ENCODE results near the gene BBLN. TPM values are rescaled to one million over a fixed set of nuclear protein-coding genes. Genes with fewer than 3 reads are reported as not detected.

BBLN gene
- total RNA-seq, 1 experiment from 2014 or later = 154 TPM

DNA sequence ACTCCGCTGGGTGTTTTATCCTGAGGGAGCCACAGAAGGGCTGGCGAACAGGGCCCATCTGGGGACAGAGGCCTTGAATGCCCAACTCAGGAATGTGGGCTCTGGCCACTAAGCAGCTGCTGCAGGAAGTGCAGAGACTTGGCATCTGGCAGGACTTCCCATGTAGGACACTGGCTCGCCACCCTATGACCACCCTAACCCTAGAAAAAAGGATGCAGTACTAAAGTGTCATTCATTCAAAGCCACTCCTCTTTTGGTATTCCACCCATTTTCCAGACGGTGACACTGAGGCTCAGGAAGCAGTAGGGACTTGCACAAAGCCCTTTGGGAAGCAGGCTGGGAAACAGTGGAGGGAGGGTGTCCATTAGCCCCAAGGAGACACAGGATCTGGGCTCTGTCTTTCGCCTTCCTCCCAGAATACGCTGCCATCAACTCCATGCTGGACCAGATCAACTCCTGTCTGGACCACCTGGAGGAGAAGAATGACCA is 3.0 kb downstream of the BBLN start:
- Histone ChIP-seq H2AFZ (ENCODE audit: low read length) (no peak overlapping the region), H3K9ac (ENCODE audit: low read length) (no peak overlapping the region), H3K4me3 (ENCODE audit: low read length) (no peak overlapping the region), H3K36me3 (ENCODE audit: insufficient read depth, low read length) (0 out of 2 replicates have a peak, but pooled peaks cover 5% of the 10 kb centered on the region), H3K27me3 (ENCODE audit: low read length) (no peaks in the 10 kb centered on the region), H3K4me2 (ENCODE audit: low read depth, low read length, poor library complexity, severe bottlenecking) (no peak overlapping the region), H3K27ac (ENCODE audit: low read length) (no peak overlapping the region), H4K20me1 (ENCODE audit: insufficient read depth, low read depth, low read length) (no peaks in the 10 kb centered on the region), H3K79me2 (ENCODE audit: low read length) (peaks cover 14% of the 10 kb centered on the region), H3K4me1 (ENCODE audit: low read length) (peaks cover 13% of the 10 kb centered on the region), H3K9me2 (replicated peaks; ENCODE audit: insufficient read depth, low read length) (no peaks in the 10 kb centered on the region), H3K9me3 (ENCODE audit: low read length) (no peaks in the 10 kb centered on the region)
- no peak for DNase-seq

DNA sequence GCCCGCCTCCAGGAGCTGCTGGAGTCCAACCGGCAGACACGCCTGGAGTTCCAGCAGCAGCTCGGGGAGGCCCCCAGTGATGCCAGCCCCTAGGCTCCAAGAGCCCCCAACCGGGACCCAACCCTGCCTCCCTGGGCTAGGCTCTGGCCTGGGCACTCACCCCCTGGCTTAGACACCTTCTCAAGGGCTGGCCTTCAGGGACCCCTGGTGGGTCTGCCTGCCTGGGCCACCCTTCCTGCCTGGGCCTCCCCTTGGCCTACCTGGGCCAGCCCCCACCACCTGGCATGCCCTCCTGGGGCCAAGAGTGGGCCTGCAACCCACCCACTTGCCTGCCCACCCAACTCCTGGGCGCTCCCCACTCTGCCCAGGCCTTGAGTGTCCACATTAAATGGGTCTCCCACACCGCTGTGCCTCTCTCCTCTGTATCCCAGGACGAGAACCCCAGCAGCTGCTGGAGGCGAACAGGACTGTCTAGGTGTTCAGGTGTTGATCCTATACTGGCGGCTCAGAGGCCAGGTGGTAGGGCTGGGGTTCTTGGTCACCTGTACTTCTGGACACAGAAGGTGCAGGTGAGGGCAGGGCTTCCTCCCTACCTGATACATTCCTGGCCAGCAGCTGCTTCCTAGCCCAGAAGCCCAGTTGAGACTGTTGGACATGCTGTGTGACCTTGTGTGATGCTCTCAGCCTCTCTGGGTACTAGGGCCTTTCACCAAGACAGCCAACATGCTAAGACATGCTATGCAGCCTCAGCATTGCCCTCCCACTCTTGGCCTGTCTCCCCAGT is 3.6 kb downstream of the BBLN start:
- Histone ChIP-seq H3K9me3 (ENCODE audit: low read length) (no peaks in the 10 kb centered on the region), H3K9me2 (replicated peaks; ENCODE audit: insufficient read depth, low read length) (no peaks in the 10 kb centered on the region), H3K9ac (ENCODE audit: low read length) (no peak overlapping the region), H3K4me1 (ENCODE audit: low read length) (peaks cover 16% of the 10 kb centered on the region), H3K36me3 (ENCODE audit: insufficient read depth, low read length) (peaks cover 8% of the 10 kb centered on the region; the same call in 1 of the 2 replicates), H4K20me1 (ENCODE audit: insufficient read depth, low read depth, low read length) (no peaks in the 10 kb centered on the region), H3K4me3 (ENCODE audit: low read length) (no peak overlapping the region), H2AFZ (ENCODE audit: low read length) (no peak overlapping the region), H3K27me3 (ENCODE audit: low read length) (no peaks in the 10 kb centered on the region), H3K79me2 (ENCODE audit: low read length) (peaks cover 14% of the 10 kb centered on the region), H3K4me2 (ENCODE audit: low read depth, low read length, poor library complexity, severe bottlenecking) (no peak overlapping the region), H3K27ac (ENCODE audit: low read length) (no peak overlapping the region)
- DNase-seq = no peak

DNA sequence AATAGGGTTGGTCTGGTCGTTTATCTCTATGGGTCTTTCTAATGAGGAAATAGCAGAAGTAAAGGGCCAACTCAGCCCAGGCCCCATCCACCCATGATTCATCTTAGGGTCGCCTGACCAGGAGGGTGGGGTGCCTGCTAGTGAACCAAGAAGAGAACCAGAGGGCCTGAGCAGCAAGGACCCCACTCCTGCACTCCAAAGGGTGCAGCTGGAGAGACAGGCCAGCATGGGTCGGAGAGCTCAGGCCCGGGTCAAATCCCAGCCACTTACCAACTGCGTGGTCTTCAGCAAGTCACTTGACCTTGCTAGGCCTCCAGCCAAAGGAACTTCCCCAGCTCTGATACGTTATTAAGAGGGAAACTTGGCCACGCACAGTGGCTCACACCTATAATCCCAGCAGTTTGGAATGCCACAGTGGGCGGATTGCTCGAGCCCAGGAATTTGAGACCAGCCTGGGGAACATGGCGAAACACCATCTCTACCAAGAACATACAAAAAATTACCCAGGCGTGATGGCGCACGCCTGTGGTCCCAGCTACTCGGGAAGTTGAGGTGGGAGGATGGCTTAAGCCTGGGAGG is 4.3 kb downstream of the BBLN start:
- peaks cover 21% of the 10 kb centered on the region for H3K4me1 ChIP-seq (ENCODE audit: low read length)
- H2AFZ ChIP-seq (ENCODE audit: low read length) = no peak overlapping the region
- peaks cover 10% of the 10 kb centered on the region; the same call in 1 of the 2 replicates for H3K36me3 ChIP-seq (ENCODE audit: insufficient read depth, low read length)
- H3K4me2 ChIP-seq (ENCODE audit: low read depth, low read length, poor library complexity, severe bottlenecking) = no peak overlapping the region
- no peak overlapping the region for H3K4me3 ChIP-seq (ENCODE audit: low read length)
- H3K9me3 ChIP-seq (ENCODE audit: low read length) = no peaks in the 10 kb centered on the region
- H4K20me1 ChIP-seq (ENCODE audit: insufficient read depth, low read depth, low read length) = no peaks in the 10 kb centered on the region
- peaks cover 14% of the 10 kb centered on the region for H3K79me2 ChIP-seq (ENCODE audit: low read length)
- DNase-seq = no peak
- H3K9ac ChIP-seq (ENCODE audit: low read length) = no peak overlapping the region
- no peaks in the 10 kb centered on the region for H3K9me2 ChIP-seq (replicated peaks; ENCODE audit: insufficient read depth, low read length)
- no peak overlapping the region for H3K27ac ChIP-seq (ENCODE audit: low read length)
- no peaks in the 10 kb centered on the region for H3K27me3 ChIP-seq (ENCODE audit: low read length)

DNA sequence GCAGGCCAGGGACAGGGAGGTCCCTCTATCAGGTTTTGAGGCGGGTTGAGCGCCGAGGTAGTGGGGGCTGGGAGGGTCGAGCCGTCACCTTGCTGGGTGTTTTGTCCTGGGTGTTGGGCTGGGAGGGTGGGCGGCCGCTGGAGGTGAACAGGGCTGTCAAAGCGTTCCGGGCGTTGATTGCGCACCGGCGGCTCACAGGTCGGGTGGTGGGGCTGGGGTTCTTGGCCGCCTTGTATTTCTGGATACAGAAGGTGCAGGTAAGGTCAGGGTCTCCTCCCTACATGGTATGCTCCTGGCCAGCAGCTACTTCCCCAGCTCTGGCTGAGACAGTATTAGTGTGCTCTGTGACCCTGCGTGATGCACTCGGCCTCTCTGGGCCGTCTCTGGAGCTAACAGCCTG is 6.1 kb downstream of the BBLN start:
- H3K27me3 ChIP-seq (ENCODE audit: low read length) = no peaks in the 10 kb centered on the region
- H3K9me3 ChIP-seq (ENCODE audit: low read length) = no peaks in the 10 kb centered on the region
- H3K4me3 ChIP-seq (ENCODE audit: low read length) = no peak overlapping the region
- no peak overlapping the region for H3K27ac ChIP-seq (ENCODE audit: low read length)
- no peaks in the 10 kb centered on the region for H4K20me1 ChIP-seq (ENCODE audit: insufficient read depth, low read depth, low read length)
- no peaks in the 10 kb centered on the region for H3K9me2 ChIP-seq (replicated peaks; ENCODE audit: insufficient read depth, low read length)
- H3K36me3 ChIP-seq (ENCODE audit: insufficient read depth, low read length) = peaks cover 10% of the 10 kb centered on the region; the same call in 1 of the 2 replicates
- no peak overlapping the region for H3K9ac ChIP-seq (ENCODE audit: low read length)
- peaks cover 12% of the 10 kb centered on the region for H3K4me1 ChIP-seq (ENCODE audit: low read length)
- H3K4me2 ChIP-seq (ENCODE audit: low read depth, low read length, poor library complexity, severe bottlenecking) = no peak overlapping the region
- peaks cover 9% of the 10 kb centered on the region for H3K79me2 ChIP-seq (ENCODE audit: low read length)
- no peak overlapping the region for H2AFZ ChIP-seq (ENCODE audit: low read length)
- DNase-seq = no peak

DNA sequence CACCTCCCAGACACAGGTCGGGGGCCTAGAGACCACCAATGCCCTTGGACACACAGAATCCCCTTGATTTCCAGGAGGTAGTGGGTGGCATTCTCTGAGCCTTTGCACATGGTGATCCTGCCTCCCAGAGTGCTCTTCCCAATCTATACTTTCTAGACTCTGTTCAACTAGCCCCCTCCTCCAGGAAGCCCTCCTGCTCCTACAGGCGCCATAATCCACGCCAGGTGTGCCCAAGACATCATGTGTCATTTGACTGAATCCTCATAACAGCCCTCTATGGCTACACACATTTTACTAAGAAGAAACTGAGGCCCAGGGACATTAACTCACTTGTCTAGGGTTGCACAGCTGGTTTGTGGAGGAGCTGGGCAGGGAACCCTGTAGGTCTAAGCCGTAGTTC is 7.1 kb downstream of the BBLN start:
- H4K20me1 ChIP-seq (ENCODE audit: insufficient read depth, low read depth, low read length) = no peaks in the 10 kb centered on the region
- no peak overlapping the region for H2AFZ ChIP-seq (ENCODE audit: low read length)
- H3K4me2 ChIP-seq (ENCODE audit: low read depth, low read length, poor library complexity, severe bottlenecking) = no peak overlapping the region
- no peak overlapping the region for H3K4me3 ChIP-seq (ENCODE audit: low read length)
- H3K27ac ChIP-seq (ENCODE audit: low read length) = no peak overlapping the region
- H3K4me1 ChIP-seq (ENCODE audit: low read length) = peaks cover 9% of the 10 kb centered on the region
- no peaks in the 10 kb centered on the region for H3K27me3 ChIP-seq (ENCODE audit: low read length)
- DNase-seq = no peak
- no peaks in the 10 kb centered on the region for H3K9me3 ChIP-seq (ENCODE audit: low read length)
- peaks cover 10% of the 10 kb centered on the region; the same call in 1 of the 2 replicates for H3K36me3 ChIP-seq (ENCODE audit: insufficient read depth, low read length)
- no peak overlapping the region for H3K9ac ChIP-seq (ENCODE audit: low read length)
- no peaks in the 10 kb centered on the region for H3K9me2 ChIP-seq (replicated peaks; ENCODE audit: insufficient read depth, low read length)
- H3K79me2 ChIP-seq (ENCODE audit: low read length) = peaks cover 2% of the 10 kb centered on the region; the same call in 1 of the 2 replicates

DNA sequence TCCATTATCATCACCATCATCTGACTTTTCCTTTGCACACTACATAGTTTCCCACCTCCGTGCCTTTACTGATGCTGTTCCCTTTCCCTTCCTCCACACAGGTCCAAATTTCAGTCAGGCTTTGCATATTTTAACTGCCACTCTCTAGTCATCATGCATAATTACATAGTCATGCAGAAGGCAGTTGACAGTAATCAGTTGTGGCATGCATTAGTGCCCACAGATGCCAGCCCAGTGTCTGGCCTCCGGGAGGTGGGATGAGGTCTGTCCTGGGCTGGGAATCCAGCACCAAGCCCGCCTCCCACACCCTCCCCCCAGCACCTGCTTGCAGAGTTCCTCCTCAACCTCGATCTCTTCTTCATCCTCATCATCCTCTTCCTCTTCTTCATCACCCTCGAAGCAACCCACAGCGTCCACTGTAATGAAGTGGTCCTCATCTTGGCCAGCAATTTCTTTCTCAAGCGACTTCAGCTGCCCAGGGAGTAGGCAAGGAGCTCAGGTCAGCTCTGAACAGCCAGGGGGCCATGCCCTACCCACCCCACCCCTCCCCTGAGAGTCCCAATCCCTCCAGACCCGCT is 8.8 kb downstream of the BBLN start:
- H3K36me3 ChIP-seq (ENCODE audit: insufficient read depth, low read length) = peaks cover 10% of the 10 kb centered on the region; the same call in 1 of the 2 replicates
- H3K9me3 ChIP-seq (ENCODE audit: low read length) = no peaks in the 10 kb centered on the region
- no peak overlapping the region for H2AFZ ChIP-seq (ENCODE audit: low read length)
- no peaks in the 10 kb centered on the region for H3K9me2 ChIP-seq (replicated peaks; ENCODE audit: insufficient read depth, low read length)
- no peak overlapping the region for H3K9ac ChIP-seq (ENCODE audit: low read length)
- no peak overlapping the region for H3K4me3 ChIP-seq (ENCODE audit: low read length)
- H4K20me1 ChIP-seq (ENCODE audit: insufficient read depth, low read depth, low read length) = no peaks in the 10 kb centered on the region
- H3K79me2 ChIP-seq (ENCODE audit: low read length) = no peaks in the 10 kb centered on the region
- no peak for DNase-seq
- H3K27me3 ChIP-seq (ENCODE audit: low read length) = no peaks in the 10 kb centered on the region
- peaks cover 9% of the 10 kb centered on the region for H3K4me1 ChIP-seq (ENCODE audit: low read length)
- H3K27ac ChIP-seq (ENCODE audit: low read length) = no peak overlapping the region; the same call in 1 of the 2 replicates
- H3K4me2 ChIP-seq (ENCODE audit: low read depth, low read length, poor library complexity, severe bottlenecking) = no peak overlapping the region

DNA sequence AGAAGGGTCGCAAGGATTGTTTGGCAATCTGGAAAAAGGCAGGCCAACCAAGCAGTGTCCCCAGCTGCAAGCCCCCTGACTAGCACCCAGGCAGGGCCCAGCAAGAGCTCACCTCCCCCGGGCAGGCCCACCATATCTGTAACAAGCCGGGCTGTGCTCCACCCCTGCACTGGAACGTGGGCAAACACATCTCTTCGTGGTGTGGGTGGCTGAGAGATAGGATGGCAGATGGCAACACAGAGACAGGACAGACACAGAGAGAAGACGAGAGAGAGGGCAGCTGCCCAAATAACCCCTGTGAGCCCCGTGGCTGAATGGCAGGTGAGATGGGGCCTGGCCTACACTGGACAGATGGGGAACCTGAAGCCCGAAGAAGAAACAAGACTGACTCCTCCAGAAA is 9.4 kb downstream of the BBLN start:
- Histone ChIP-seq H3K4me1 (ENCODE audit: low read length) (peaks cover 9% of the 10 kb centered on the region), H3K27me3 (ENCODE audit: low read length) (no peaks in the 10 kb centered on the region), H2AFZ (ENCODE audit: low read length) (no peak overlapping the region), H3K9me3 (ENCODE audit: low read length) (no peaks in the 10 kb centered on the region), H3K9ac (ENCODE audit: low read length) (no peak overlapping the region), H3K4me2 (ENCODE audit: low read depth, low read length, poor library complexity, severe bottlenecking) (no peak overlapping the region), H3K9me2 (replicated peaks; ENCODE audit: insufficient read depth, low read length) (no peaks in the 10 kb centered on the region), H3K4me3 (ENCODE audit: low read length) (no peak overlapping the region), H3K36me3 (ENCODE audit: insufficient read depth, low read length) (peaks cover 10% of the 10 kb centered on the region; the same call in 1 of the 2 replicates), H3K79me2 (ENCODE audit: low read length) (no peaks in the 10 kb centered on the region), H4K20me1 (ENCODE audit: insufficient read depth, low read depth, low read length) (no peaks in the 10 kb centered on the region), H3K27ac (ENCODE audit: low read length) (no peak overlapping the region)
- no peak for DNase-seq

DNA sequence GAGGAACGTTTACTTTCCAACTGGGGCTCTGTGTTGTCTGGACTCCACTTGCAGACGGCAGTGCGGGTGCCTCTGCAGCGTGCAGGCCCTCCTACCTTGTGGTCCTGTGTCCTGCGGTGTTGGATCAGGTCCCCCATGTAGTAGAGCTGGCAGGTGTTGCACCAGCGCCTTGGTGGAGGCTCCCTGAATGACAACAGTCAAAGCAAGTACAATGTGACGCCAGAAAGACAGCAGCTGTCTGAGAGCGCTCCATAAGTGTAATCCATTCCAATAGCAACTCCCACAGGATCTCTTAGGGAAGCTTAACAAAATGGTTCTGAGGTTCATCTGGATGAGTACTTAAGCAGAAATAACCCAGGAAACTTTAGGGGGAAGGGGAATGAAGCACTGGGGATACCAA is 9.9 kb downstream of the BBLN start:
- Histone ChIP-seq H3K27me3 (ENCODE audit: low read length) (no peaks in the 10 kb centered on the region), H3K4me2 (ENCODE audit: low read depth, low read length, poor library complexity, severe bottlenecking) (no peak overlapping the region), H4K20me1 (ENCODE audit: insufficient read depth, low read depth, low read length) (no peaks in the 10 kb centered on the region), H3K9me3 (ENCODE audit: low read length) (no peaks in the 10 kb centered on the region), H2AFZ (ENCODE audit: low read length) (no peak overlapping the region), H3K36me3 (ENCODE audit: insufficient read depth, low read length) (peaks cover 10% of the 10 kb centered on the region; the same call in 1 of the 2 replicates), H3K27ac (ENCODE audit: low read length) (no peak overlapping the region), H3K9me2 (replicated peaks; ENCODE audit: insufficient read depth, low read length) (no peaks in the 10 kb centered on the region), H3K9ac (ENCODE audit: low read length) (no peak overlapping the region), H3K4me1 (ENCODE audit: low read length) (peaks cover 9% of the 10 kb centered on the region), H3K79me2 (ENCODE audit: low read length) (no peaks in the 10 kb centered on the region), H3K4me3 (ENCODE audit: low read length) (no peak overlapping the region)
- DNase-seq = no peak
